ENCODE measurements around the gene FADS1.

- TF ChIP-seq CTCF (IDR thresholded peaks at IDR 0.05), result no peak
- no peak for TF ChIP-seq POLR2A (IDR thresholded peaks at IDR 0.05)
These were observed 16.2 kb downstream of the FADS1 start for GRCh38 chr11:61800331-61801281.

Data from Peyer's patch (tissue), 4 donors.